ENCODE data around the gene MEF2D.

DNA sequence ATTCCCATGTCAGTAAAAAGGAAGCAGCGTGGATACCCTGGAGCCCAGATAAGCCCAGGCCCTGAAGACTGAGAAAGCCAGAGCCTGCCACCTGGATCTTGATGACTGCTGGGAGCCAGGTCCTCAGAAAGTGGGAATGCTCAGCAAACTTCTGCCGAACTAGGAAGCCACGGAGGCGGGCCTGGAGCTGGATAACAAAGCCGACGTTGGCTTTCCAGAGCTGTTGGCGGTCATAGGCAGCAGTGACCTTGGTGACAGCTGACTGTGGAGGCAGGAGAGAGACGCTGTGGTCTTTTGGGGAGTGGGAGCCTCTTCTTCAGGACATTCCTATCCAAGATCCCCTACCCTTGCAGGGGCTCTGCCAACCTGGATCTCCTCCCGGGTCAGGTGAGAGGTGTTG is 47.4 kb upstream of the MEF2D start:
- TF ChIP-seq, protein P1, sequence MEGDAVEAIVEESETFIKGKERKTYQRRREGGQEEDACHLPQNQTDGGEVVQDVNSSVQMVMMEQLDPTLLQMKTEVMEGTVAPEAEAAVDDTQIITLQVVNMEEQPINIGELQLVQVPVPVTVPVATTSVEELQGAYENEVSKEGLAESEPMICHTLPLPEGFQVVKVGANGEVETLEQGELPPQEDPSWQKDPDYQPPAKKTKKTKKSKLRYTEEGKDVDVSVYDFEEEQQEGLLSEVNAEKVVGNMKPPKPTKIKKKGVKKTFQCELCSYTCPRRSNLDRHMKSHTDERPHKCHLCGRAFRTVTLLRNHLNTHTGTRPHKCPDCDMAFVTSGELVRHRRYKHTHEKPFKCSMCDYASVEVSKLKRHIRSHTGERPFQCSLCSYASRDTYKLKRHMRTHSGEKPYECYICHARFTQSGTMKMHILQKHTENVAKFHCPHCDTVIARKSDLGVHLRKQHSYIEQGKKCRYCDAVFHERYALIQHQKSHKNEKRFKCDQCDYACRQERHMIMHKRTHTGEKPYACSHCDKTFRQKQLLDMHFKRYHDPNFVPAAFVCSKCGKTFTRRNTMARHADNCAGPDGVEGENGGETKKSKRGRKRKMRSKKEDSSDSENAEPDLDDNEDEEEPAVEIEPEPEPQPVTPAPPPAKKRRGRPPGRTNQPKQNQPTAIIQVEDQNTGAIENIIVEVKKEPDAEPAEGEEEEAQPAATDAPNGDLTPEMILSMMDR (IDR thresholded peaks at IDR 0.05; ENCODE audit: low read length), result no peak
- TF ChIP-seq EZH2 (optimal IDR thresholded peaks at IDR 0.05; ENCODE audit: low read depth, low read length) (no peak), EZH2phosphoT487 (IDR thresholded peaks at IDR 0.05; ENCODE audit: low read length) (no peak)

All from MM.1S (cell line).